IMR-90 (cell line): ENCODE data around the gene RTKN. TPM values are rescaled to one million over a fixed set of nuclear protein-coding genes. Genes with fewer than 3 reads are reported as not detected.

Source experiments
- ATAC-seq: fragments of 200-7000 bp; cut with Tn5 transposase; 2 replicates; pipeline ENCODE4 v1.9.1; 2020; ENCODE audit warnings: low read depth, mild to moderate bottlenecking, moderate library complexity
- BruUV-seq: library from RNA; stranded (reverse); fragments of 400-500 nt; replicated peaks from 2 replicates; lab custom pipeline; 2021; lab: Mats Ljungman, UMichigan
- CTCF ChIA-PET: fragments of 300-600 bp; formaldehyde crosslinking; extraction: SDS; loops from one replicate; lab custom pipeline; 2021; ENCODE audit warnings: antibody characterized with exemption; lab: Yijun Ruan, JAX
- POLR2A ChIA-PET: fragments of 300-600 bp; sonication (Branson Sonifier 250); formaldehyde crosslinking; loops from one replicate; lab custom pipeline; 2022; ENCODE audit warnings: antibody characterized with exemption; ENCODE audit not compliant: unreplicated experiment; lab: Charles Lee
- DNase-seq: peaks from one replicate; pipeline ENCODE4 v3.0.0; 2013
- H2AFZ ChIP-seq: replicated peaks from 2 replicates; pipeline ENCODE3; 2013; ENCODE audit warnings: low read length, mild to moderate bottlenecking; ENCODE audit not compliant: poor library complexity
- H2AK5ac ChIP-seq: 2 replicates; pipeline ENCODE4 v1.6.1; 2013; ENCODE audit warnings: low read depth, low read length, inconsistent platforms
- H2AK9ac ChIP-seq: replicated peaks from 2 replicates; pipeline ENCODE3; 2013; ENCODE audit warnings: mild to moderate bottlenecking, low read depth, low read length, moderate library complexity; ENCODE audit not compliant: poor library complexity
- H2BK120ac ChIP-seq: 2 replicates; pipeline ENCODE4 v1.6.1; 2013; ENCODE audit warnings: low read depth, low read length, inconsistent platforms
- H2BK15ac ChIP-seq: 3 replicates; pipeline ENCODE4 v1.6.1; 2013; ENCODE audit warnings: low read depth, low read length, inconsistent platforms
- H2BK20ac ChIP-seq: 2 replicates; pipeline ENCODE4 v1.6.1; 2013; ENCODE audit warnings: low read depth, mild to moderate bottlenecking, inconsistent platforms, low read length, moderate library complexity
- H2BK5ac ChIP-seq: 2 replicates; pipeline ENCODE4 v1.6.1; 2013; ENCODE audit warnings: mild to moderate bottlenecking, low read depth, low read length, inconsistent platforms; ENCODE audit not compliant: poor library complexity, severe bottlenecking
- H3K14ac ChIP-seq: replicated peaks from 2 replicates; pipeline ENCODE4 v1.6.1; 2013; ENCODE audit warnings: low read depth, low read length, inconsistent platforms
- H3K18ac ChIP-seq: 2 replicates; pipeline ENCODE4 v1.6.1; 2013; ENCODE audit warnings: low read depth, low read length, control low read depth
- H3K23ac ChIP-seq: 2 replicates; pipeline ENCODE4 v1.6.1; 2013; ENCODE audit warnings: low read depth, low read length, inconsistent platforms
- H3K27ac ChIP-seq: 2 replicates; pipeline ENCODE4 v1.5.1; 2013; ENCODE audit warnings: mild to moderate bottlenecking, control low read depth, low read length; ENCODE audit not compliant: insufficient read depth
- H3K27me3 ChIP-seq: 2 replicates; pipeline ENCODE4 v1.6.1; 2013; ENCODE audit warnings: low read length; ENCODE audit not compliant: control insufficient read depth, insufficient read depth
- H3K36me3 ChIP-seq: 2 replicates; pipeline ENCODE4 v1.6.1; 2013; ENCODE audit warnings: low read length, mixed read lengths; ENCODE audit not compliant: control insufficient read depth, insufficient read depth
- H3K4ac ChIP-seq: 2 replicates; pipeline ENCODE4 v1.6.1; 2013; ENCODE audit warnings: low read depth, low read length, inconsistent platforms
- H3K4me1 ChIP-seq: 2 replicates; pipeline ENCODE4 v1.6.1; 2013; ENCODE audit warnings: low read length, mixed read lengths; ENCODE audit not compliant: control insufficient read depth, insufficient read depth
- H3K4me2 ChIP-seq: 2 replicates; pipeline ENCODE4 v1.6.1; 2013; ENCODE audit warnings: low read depth, mild to moderate bottlenecking, control low read depth, low read length, moderate library complexity
- H3K4me3 ChIP-seq: 2 replicates; pipeline ENCODE4 v1.5.1; 2013; ENCODE audit warnings: low read depth, mild to moderate bottlenecking, control low read depth, low read length, moderate library complexity; ENCODE audit not compliant: insufficient read depth
- H3K56ac ChIP-seq: 2 replicates; pipeline ENCODE4 v1.6.1; 2013; ENCODE audit warnings: low read length, inconsistent platforms; ENCODE audit not compliant: insufficient read depth; ENCODE audit errors: extremely low read depth
- H3K79me1 ChIP-seq, 2 experiments: 2 replicates each; pipeline ENCODE4 v1.6.1; 2013; ENCODE audit warnings: low read length in 2 of 2, inconsistent platforms in 1 of 2, low read depth in 1 of 2
- H3K9ac ChIP-seq: 2 replicates; pipeline ENCODE4 v1.6.1; 2013; ENCODE audit warnings: low read depth, low read length, control low read depth
- H3K9me1 ChIP-seq: 2 replicates; pipeline ENCODE4 v1.6.1; 2013; ENCODE audit warnings: low read length, inconsistent platforms; ENCODE audit not compliant: insufficient read depth
- H3K9me3 ChIP-seq: 2 replicates; pipeline ENCODE4 v1.6.1; 2013; ENCODE audit warnings: low read length; ENCODE audit not compliant: control insufficient read depth, insufficient read depth
- H4K20me1 ChIP-seq: 2 replicates; pipeline ENCODE4 v1.6.1; 2013; ENCODE audit warnings: low read length, inconsistent platforms; ENCODE audit not compliant: insufficient read depth
- H4K5ac ChIP-seq: 2 replicates; pipeline ENCODE4 v1.6.1; 2013; ENCODE audit warnings: mild to moderate bottlenecking, low read depth, low read length, control low read depth
- H4K8ac ChIP-seq, 2 experiments: 2 replicates each; pipeline ENCODE4 v1.6.1; 2013; ENCODE audit warnings: low read depth in 2 of 2, low read length in 2 of 2, control low read depth in 1 of 2, inconsistent platforms in 1 of 2
- H4K91ac ChIP-seq: 2 replicates; pipeline ENCODE4 v1.6.1; 2013; ENCODE audit warnings: low read depth, low read length, inconsistent platforms; ENCODE audit not compliant: insufficient read depth
- BHLHE40 ChIP-seq: fragments of 150-350 bp; IDR thresholded peaks from 2 replicates; pipeline ENCODE4 v1.6.1; 2016; ENCODE audit warnings: mild to moderate bottlenecking, low read depth, low read length
- CEBPB ChIP-seq: IDR thresholded peaks from 2 replicates; pipeline ENCODE4 v1.6.1; 2012; ENCODE audit warnings: low read depth, low read length, improper control_type of control experiment
- CHD1 ChIP-seq: IDR thresholded peaks from 2 replicates; pipeline ENCODE4 v1.6.1; 2012; ENCODE audit warnings: low read depth, low read length, improper control_type of control experiment
- ELK1 ChIP-seq: fragments of 150-350 bp; IDR thresholded peaks from 2 replicates; pipeline ENCODE4 v1.6.1; 2016; ENCODE audit warnings: low read depth, mild to moderate bottlenecking, low read length, moderate library complexity, borderline replicate concordance
- FOS ChIP-seq: fragments of 150-350 bp; IDR thresholded peaks from 2 replicates; pipeline ENCODE4 v1.6.1; 2016; ENCODE audit warnings: low read depth, low read length
- MAFK ChIP-seq: IDR thresholded peaks from 2 replicates; pipeline ENCODE4 v1.6.1; 2012; ENCODE audit warnings: low read depth, low read length, improper control_type of control experiment
- MAZ ChIP-seq: IDR thresholded peaks from 2 replicates; pipeline ENCODE4 v1.6.1; 2012; ENCODE audit warnings: low read depth, mild to moderate bottlenecking, low read length, improper control_type of control experiment, moderate library complexity, borderline replicate concordance
- MXI1 ChIP-seq: IDR thresholded peaks from 2 replicates; pipeline ENCODE4 v1.6.1; 2012; ENCODE audit warnings: low read depth, mild to moderate bottlenecking, low read length, moderate library complexity, borderline replicate concordance
- NFE2L2 ChIP-seq: fragments of 150-350 bp; IDR thresholded peaks from 2 replicates; pipeline ENCODE4 v1.6.1; 2016; ENCODE audit warnings: low read depth, mild to moderate bottlenecking, low read length
- POLR2A ChIP-seq: IDR thresholded peaks from 2 replicates; pipeline ENCODE4 v1.6.1; 2012; ENCODE audit warnings: mild to moderate bottlenecking, low read depth, low read length
- RAD21 ChIP-seq: IDR thresholded peaks from 2 replicates; pipeline ENCODE4 v1.6.1; 2012; ENCODE audit warnings: low read length, improper control_type of control experiment
- RCOR1 ChIP-seq: IDR thresholded peaks from 2 replicates; pipeline ENCODE4 v1.6.1; 2012; ENCODE audit warnings: mild to moderate bottlenecking, low read length, improper control_type of control experiment; ENCODE audit not compliant: insufficient replicate concordance
- RFX5 ChIP-seq: IDR thresholded peaks from 2 replicates; pipeline ENCODE4 v1.8.0; 2012; ENCODE audit warnings: low read depth, mild to moderate bottlenecking, low read length, moderate library complexity
- SMC3 ChIP-seq: fragments of 150-350 bp; IDR thresholded peaks from 2 replicates; pipeline ENCODE4 v1.6.1; 2016; ENCODE audit warnings: low read depth, mild to moderate bottlenecking, antibody characterized with exemption, low read length, moderate library complexity
- WGBS, 2 experiments: methylation state at CpG; one replicate each; pipeline versions ENCODE4 v1.1.5 to v1.1.7; 2013; ENCODE audit warnings: missing lambda C conversion rate in 2 of 2; ENCODE audit not compliant: insufficient read length in 1 of 2; ENCODE audit errors: extremely low coverage in 2 of 2; 5-methylcytosine and 5-hydroxymethylcytosine counted together
- dilution Hi-C: fragments of 300-500 bp; cut with HindIII; formaldehyde crosslinking; loops from one replicate; pipeline ENCODE4 v1.14.3; 2018; ENCODE audit warnings: low sequenced_read_pairs; ENCODE audit not compliant: unreplicated experiment
- in situ Hi-C: fragments of 300-500 bp; cut with MboI; formaldehyde crosslinking; loops from 3 replicates; pipeline ENCODE4 v1.14.3; 2019; ENCODE audit warnings: low sequenced_read_pairs, inconsistent platforms, mixed read lengths
- intact Hi-C: fragments of 100-400 bp; cut with micrococcal nuclease; formaldehyde crosslinking; loops from 2 replicates; pipeline ENCODE4 v1.10.0; 2022
- polyA plus RNA-seq, 3 experiments: library from polyadenylated mRNA; depleted of rRNA; stranded (reverse); fragments of >200 nt; gene quantifications; 2 replicates each; pipeline ENCODE4 v1.2.3, GENCODE V29; 2012; ENCODE audit warnings: low replicate concordance in 1 of 3
- total RNA-seq: library from RNA; depleted of rRNA; stranded (reverse); fragments of >200 nt; gene quantifications from 2 replicates; pipeline ENCODE4 v1.2.3, GENCODE V29; 2012
- TF ChIP-seq, protein P1 (sequence below): conservative IDR thresholded peaks from 2 replicates; pipeline ENCODE4 v1.5.1; 2012; ENCODE audit warnings: mild to moderate bottlenecking, low read depth, low read length, improper control_type of control experiment

The RTKN gene
- total and polyA plus RNA-seq, 2 of the 4 experiments (the other 2 are of a cell fraction), result 11.1 to 19.7 TPM

- H3K18ac ChIP-seq, result no peak overlapping the region
- H3K79me1 ChIP-seq, result no peaks in the 10 kb centered on the region
- H3K4me3 ChIP-seq, result no peak overlapping the region
- no peak overlapping the region; the same call in 1 of the 2 replicates for H3K4me2 ChIP-seq
- no peak overlapping the region for H3K56ac ChIP-seq
- no peaks in the 10 kb centered on the region for H3K36me3 ChIP-seq
- no peaks in the 10 kb centered on the region for H4K20me1 ChIP-seq
- CTCF ChIA-PET, result no interaction called here
- no peak overlapping the region for H2BK20ac ChIP-seq
- no peaks in the 10 kb centered on the region for H3K9me3 ChIP-seq
- H2BK5ac ChIP-seq, result no peak overlapping the region
- no peaks in the 10 kb centered on the region for H3K9me1 ChIP-seq
- no peak overlapping the region for H3K27ac ChIP-seq
- H3K27me3 ChIP-seq, result peaks cover 34% of the 10 kb centered on the region
- H2BK120ac ChIP-seq, result no peak overlapping the region
- no peak overlapping the region for H3K9ac ChIP-seq
- H2AK5ac ChIP-seq, result no peak overlapping the region
- BruUV-seq, result no TSS peak
- no peak overlapping the region for H3K23ac ChIP-seq
- no peaks in the 10 kb centered on the region for H3K4me1 ChIP-seq
- H2AFZ ChIP-seq, result peak overlapping the region; percentile 86
- POLR2A ChIA-PET, result no interaction called here
- DNase-seq, result no peak
- dilution Hi-C loops, result no loop called here
- ATAC-seq, result peak; percentile 44
- in situ Hi-C loops, result no loop called here
- no peak overlapping the region for H3K14ac ChIP-seq
- no peak overlapping the region for H4K5ac ChIP-seq
- H2BK15ac ChIP-seq, result no peak overlapping the region
- H3K4ac ChIP-seq, result no peak overlapping the region
- 10% methylated on average over 34 of the region's 66 CpGs; no CpG with 5 or more reads in 1 of the 2 experiments for WGBS, 2 experiments
- intact Hi-C loops, result no loop called here
- H2AK9ac ChIP-seq, result peak overlapping the region; percentile 72
- no peak overlapping the region for H4K91ac ChIP-seq
- H4K8ac ChIP-seq, result peak overlapping the region; percentile 10 to 25; a peak in 2 of 4 replicates
- TF ChIP-seq RCOR1 (no peak), POLR2A (no peak), NFE2L2 (no peak), MAZ (no peak), CEBPB (no peak), RAD21 (no peak), MAFK (no peak), FOS (no peak), RFX5 (no peak), MXI1 (no peak), SMC3 (no peak), ELK1 (no peak), BHLHE40 (no peak), CHD1 (no peak)
- TF ChIP-seq, protein P1, sequence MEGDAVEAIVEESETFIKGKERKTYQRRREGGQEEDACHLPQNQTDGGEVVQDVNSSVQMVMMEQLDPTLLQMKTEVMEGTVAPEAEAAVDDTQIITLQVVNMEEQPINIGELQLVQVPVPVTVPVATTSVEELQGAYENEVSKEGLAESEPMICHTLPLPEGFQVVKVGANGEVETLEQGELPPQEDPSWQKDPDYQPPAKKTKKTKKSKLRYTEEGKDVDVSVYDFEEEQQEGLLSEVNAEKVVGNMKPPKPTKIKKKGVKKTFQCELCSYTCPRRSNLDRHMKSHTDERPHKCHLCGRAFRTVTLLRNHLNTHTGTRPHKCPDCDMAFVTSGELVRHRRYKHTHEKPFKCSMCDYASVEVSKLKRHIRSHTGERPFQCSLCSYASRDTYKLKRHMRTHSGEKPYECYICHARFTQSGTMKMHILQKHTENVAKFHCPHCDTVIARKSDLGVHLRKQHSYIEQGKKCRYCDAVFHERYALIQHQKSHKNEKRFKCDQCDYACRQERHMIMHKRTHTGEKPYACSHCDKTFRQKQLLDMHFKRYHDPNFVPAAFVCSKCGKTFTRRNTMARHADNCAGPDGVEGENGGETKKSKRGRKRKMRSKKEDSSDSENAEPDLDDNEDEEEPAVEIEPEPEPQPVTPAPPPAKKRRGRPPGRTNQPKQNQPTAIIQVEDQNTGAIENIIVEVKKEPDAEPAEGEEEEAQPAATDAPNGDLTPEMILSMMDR, result no peak
These were observed 26.6 kb downstream of the RTKN start for GRCh38 chr2:74414881-74415761.
